Activated naive CD4-positive, alpha-beta T cell treated with anti-CD3 and anti-CD28 coated beads, Interleukin-2, amount 50 U/mL, for 72 hours (primary cell): ENCODE results near the gene DNAJA3. TPM values are rescaled to one million over a fixed set of nuclear protein-coding genes. Genes with fewer than 3 reads are reported as not detected.

Source experiments
- ATAC-seq, 2 donors: fragments of 150-1000 bp; cut with Tn5 transposase; 2 replicates each; pipeline ENCODE4 v1.10.0; 2021; ENCODE audit warnings: mild to moderate bottlenecking in 2 of 2, moderate library complexity in 2 of 2
- DNase-seq, 2 donors: peaks; one replicate each; pipeline ENCODE4 v3.0.0; 2021 to 2022; ENCODE audit warnings: low spot score in 2 of 2
- H3K27ac Mint-ChIP-seq, 2 donors: one replicate each; pipeline ENCODE4 v1.8.0; 2022; ENCODE audit warnings: mild to moderate bottlenecking in 2 of 2, mixed read lengths in 2 of 2
- H3K36me3 Mint-ChIP-seq, 2 donors: one replicate each; pipeline ENCODE4 v1.8.0; 2022; ENCODE audit warnings: mixed read lengths in 2 of 2
- H3K9me3 Mint-ChIP-seq, 2 donors: one replicate each; pipeline ENCODE4 v1.8.0; 2022; ENCODE audit warnings: mixed read lengths in 2 of 2
- total RNA-seq, 2 donors: library from RNA; stranded (reverse); gene quantifications; one replicate each; pipeline ENCODE4 v1.2.3, GENCODE V29; 2022

Gene DNAJA3
- 10 to 100 TPM; 66.2 to 79.2 TPM for total RNA-seq

- peak; percentile 94 to 95 for ATAC-seq
- peak; percentile 91 to 96 for DNase-seq
- no peaks in the 10 kb centered on the region for H3K9me3 Mint-ChIP-seq
- H3K27ac Mint-ChIP-seq = peak within 1 kb of the TSS; percentile 99
- peaks cover 17 to 23% of the 10 kb centered on the region in 2 donors for H3K36me3 Mint-ChIP-seq
Measured at GRCh38 chr16:4425378-4426020, at the start of gene DNAJA3. DNAJA3 (plus strand) TSS chr16:4425868; CDS start chr16:4425882, 14 bp downstream.

GRCh38 chr16:4376126-4376892, 49.4 kb upstream of the DNAJA3 start:
- no peak overlapping the region for H3K27ac Mint-ChIP-seq
- H3K9me3 Mint-ChIP-seq = no peaks in the 10 kb centered on the region
- DNase-seq (no peak), ATAC-seq (no peak)
- no peaks in the 10 kb centered on the region for H3K36me3 Mint-ChIP-seq

GRCh38 chr16:4376893-4377572, 48.6 kb upstream of the DNAJA3 start:
- Mint-ChIP-seq H3K27ac (no peak overlapping the region), H3K36me3 (no peaks in the 10 kb centered on the region), H3K9me3 (no peaks in the 10 kb centered on the region)
- ATAC-seq (no peak), DNase-seq (no peak)

GRCh38 chr16:4377573-4378154, 48.0 kb upstream of the DNAJA3 start:
- DNase-seq = no peak
- Mint-ChIP-seq H3K27ac (peak overlapping the region in 1 of 2 donors; percentile 9), H3K36me3 (no peaks in the 10 kb centered on the region), H3K9me3 (no peaks in the 10 kb centered on the region)
- no peak for ATAC-seq

GRCh38 chr16:4378161-4378666, 47.5 kb upstream of the DNAJA3 start:
- Mint-ChIP-seq H3K27ac (peak overlapping the region in 1 of 2 donors; percentile 9), H3K9me3 (no peaks in the 10 kb centered on the region), H3K36me3 (no peaks in the 10 kb centered on the region)
- ATAC-seq (peak in 1 of 2 donors; percentile 8), DNase-seq (no peak)

GRCh38 chr16:4378999-4379690, 46.5 kb upstream of the DNAJA3 start:
- ATAC-seq = no peak
- H3K36me3 Mint-ChIP-seq = no peaks in the 10 kb centered on the region
- no peaks in the 10 kb centered on the region for H3K9me3 Mint-ChIP-seq
- no peak overlapping the region for H3K27ac Mint-ChIP-seq
- no peak for DNase-seq

GRCh38 chr16:4380119-4381063, 45.3 kb upstream of the DNAJA3 start:
- H3K36me3 Mint-ChIP-seq = no peaks in the 10 kb centered on the region
- no peak for ATAC-seq
- no peaks in the 10 kb centered on the region for H3K9me3 Mint-ChIP-seq
- peak overlapping the region in 1 of 2 donors; percentile 65 for H3K27ac Mint-ChIP-seq
- no peak for DNase-seq

GRCh38 chr16:4381072-4381934, 44.4 kb upstream of the DNAJA3 start:
- Mint-ChIP-seq H3K36me3 (no peaks in the 10 kb centered on the region), H3K9me3 (no peaks in the 10 kb centered on the region), H3K27ac (no peak overlapping the region)
- ATAC-seq (no peak), DNase-seq (no peak)

- Mint-ChIP-seq H3K36me3 (no peaks in the 10 kb centered on the region), H3K9me3 (no peaks in the 10 kb centered on the region), H3K27ac (no peak overlapping the region)
- DNase-seq (no peak), ATAC-seq (no peak)
Measured at GRCh38 chr16:4381935-4382794, 43.5 kb upstream of the DNAJA3 start.

GRCh38 chr16:4382795-4383357, 42.8 kb upstream of the DNAJA3 start:
- Mint-ChIP-seq H3K9me3 (no peaks in the 10 kb centered on the region), H3K27ac (peak overlapping the region in 1 of 2 donors; percentile 72)
- no peak for ATAC-seq

GRCh38 chr16:4383591-4384444, 41.9 kb upstream of the DNAJA3 start:
- Mint-ChIP-seq H3K27ac (peak overlapping the region in 1 of 2 donors; percentile 72), H3K36me3 (no peaks in the 10 kb centered on the region), H3K9me3 (no peaks in the 10 kb centered on the region)
- no peak for DNase-seq
- ATAC-seq = no peak

More at GRCh38 chr16:4382795-4383357, 42.8 kb upstream of the DNAJA3 start:
- DNase-seq = no peak
- no peaks in the 10 kb centered on the region for H3K36me3 Mint-ChIP-seq

- DNase-seq = no peak
- Mint-ChIP-seq H3K36me3 (no peaks in the 10 kb centered on the region), H3K27ac (no peak overlapping the region), H3K9me3 (no peaks in the 10 kb centered on the region)
- ATAC-seq = no peak
Measured at GRCh38 chr16:4384509-4384942, 41.1 kb upstream of the DNAJA3 start.
